ENCODE results near the gene CCDC88A. TPM values are rescaled to one million over a fixed set of nuclear protein-coding genes. Genes with fewer than 3 reads are reported as not detected.
A peak's percentile ranks its signal among the peaks of the same experiment; 100 is the strongest.
"Not testable (repeated sequence)": the region's sequence is repeated elsewhere in the genome, so short reads cannot be mapped to it uniquely, and the experiment has no call there.

CCDC88A gene
- total RNA-seq, 1 donor from 2014 or later, result 59.8 TPM

GRCh38 chr2:55268907-55269644, 150.6 kb downstream of the CCDC88A start, which contains the start of gene MTIF2:
MTIF2 (minus strand) TSS chr2:55269231; CDS start chr2:55263858, 5,373 bp downstream.
- peak; percentile 96 for DNase-seq (ENCODE audit: low spot score)
- intact Hi-C loops (cut with DNase I), result no loop called here
- ATAC-seq, result peak; percentile 100

DNA sequence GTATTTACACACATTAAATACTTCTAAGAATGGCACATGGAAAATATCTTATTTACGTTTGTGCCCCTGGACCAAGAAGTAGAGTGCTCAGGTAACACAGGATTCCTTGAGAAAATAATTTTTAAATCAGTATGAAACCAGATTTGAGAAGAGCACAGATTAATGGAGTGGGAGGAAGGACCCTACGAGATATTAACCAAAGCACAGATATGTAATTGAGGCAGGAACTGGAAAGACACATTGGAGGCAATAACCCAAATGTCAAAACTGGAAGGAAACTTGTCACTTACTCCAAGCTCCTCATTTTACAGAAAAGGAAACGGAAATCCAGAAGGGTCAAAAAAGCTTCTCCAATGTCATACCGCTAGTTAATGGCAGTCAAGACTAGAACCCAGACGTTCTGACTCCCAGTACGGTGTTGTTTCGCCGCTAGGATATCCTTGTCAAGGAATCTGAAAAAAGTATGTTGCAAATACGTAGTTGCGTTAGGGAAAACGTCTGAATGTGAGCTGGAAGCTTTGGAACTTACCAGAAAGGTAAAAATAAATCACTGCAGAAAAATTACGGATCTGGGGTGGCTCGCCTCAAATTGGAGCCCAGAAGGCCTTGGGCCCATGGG, 151.3 kb downstream of the CCDC88A start:
- peak; percentile 5 for ATAC-seq
- intact Hi-C loops (cut with DNase I), result no loop called here

DNA sequence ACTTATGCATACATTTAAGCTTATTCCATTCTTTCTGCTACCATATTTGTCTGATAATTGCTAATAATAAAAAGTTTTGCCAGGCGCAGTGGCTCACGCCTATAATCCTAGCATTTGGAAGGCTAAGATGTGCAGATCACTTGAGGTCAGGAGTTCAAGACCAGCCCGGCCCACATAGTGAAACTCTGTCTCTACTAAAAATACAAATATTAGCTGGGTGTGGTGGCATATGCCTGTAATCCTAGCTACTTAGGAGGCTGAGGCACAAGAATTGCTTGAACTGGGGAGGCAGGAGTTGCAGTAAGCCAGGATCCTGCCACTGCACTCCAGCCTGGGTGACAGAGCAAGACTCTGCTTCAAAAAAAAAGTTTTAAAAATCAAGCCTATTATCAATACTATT, 160.1 kb downstream of the CCDC88A start:
- ATAC-seq; intact Hi-C loops (cut with DNase I): not testable (repeated sequence)

More for the DNA sequence above, 151.3 kb downstream of the CCDC88A start:
- DNase-seq (ENCODE audit: low spot score), result no peak

DNA sequence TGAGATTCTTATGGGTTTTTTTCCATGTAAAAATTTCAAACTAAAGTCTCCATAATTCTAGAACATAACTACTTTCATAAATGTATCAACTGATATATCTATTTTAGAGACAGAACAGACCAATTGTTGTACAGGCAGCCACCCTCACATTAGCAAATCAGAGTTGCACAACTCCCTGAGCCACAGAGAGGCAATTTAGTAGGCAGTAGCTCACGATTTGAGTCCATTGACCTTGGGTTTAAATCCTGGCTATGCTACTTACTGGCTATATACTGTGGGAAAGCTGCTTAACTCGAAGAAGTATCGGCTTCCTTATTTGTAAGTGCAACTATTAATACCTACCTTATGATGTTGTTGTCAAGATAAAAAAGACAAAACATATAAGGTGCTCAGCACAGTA, 166.8 kb downstream of the CCDC88A start:
- ATAC-seq, result no peak
- intact Hi-C loops (cut with DNase I), result no loop called here
- DNase-seq (ENCODE audit: low spot score), result no peak

More for the DNA sequence above, 160.1 kb downstream of the CCDC88A start:
- DNase-seq (ENCODE audit: low spot score), result not testable (repeated sequence)

DNA sequence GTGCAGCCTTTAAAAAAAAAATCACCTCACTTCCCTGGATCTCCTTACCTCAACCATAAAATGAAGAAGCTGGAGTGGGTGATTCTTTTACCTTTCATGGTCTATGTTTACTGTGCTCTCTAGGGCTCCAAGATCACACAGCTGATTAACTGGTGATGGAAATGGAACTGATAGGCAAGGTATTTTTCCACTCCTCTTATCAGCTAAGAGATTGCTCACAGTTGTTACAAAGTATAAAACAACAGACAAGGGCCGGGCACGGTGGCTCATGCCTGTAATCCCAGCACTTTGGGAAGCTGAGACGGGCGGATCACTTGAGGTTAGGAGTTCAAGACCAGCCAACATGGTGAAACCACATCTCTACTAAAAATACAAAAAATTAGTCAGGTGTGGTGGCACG, 172.6 kb downstream of the CCDC88A start:
- intact Hi-C loops (cut with DNase I), result no loop called here
- ATAC-seq (no peak), DNase-seq (ENCODE audit: low spot score) (no peak)

- DNase-seq (ENCODE audit: low spot score), result no peak
- intact Hi-C loops (cut with DNase I), result no loop called here
- ATAC-seq, result no peak
These were observed 174.2 kb downstream of the CCDC88A start for GRCh38 chr2:55245411-55245810.

GRCh38 chr2:55242617-55243016, 177.0 kb downstream of the CCDC88A start:
- intact Hi-C loops (cut with DNase I), result no loop called here
- DNase-seq (ENCODE audit: low spot score) (no peak), ATAC-seq (no peak)

- ATAC-seq, result not testable (repeated sequence)
These were observed 178.1 kb downstream of the CCDC88A start for GRCh38 chr2:55241582-55241981.

GRCh38 chr2:55239656-55240222, 179.9 kb downstream of the CCDC88A start:
- intact Hi-C loops (cut with DNase I), result no loop called here
- no peak for DNase-seq (ENCODE audit: low spot score)
- no peak for ATAC-seq

More at GRCh38 chr2:55241582-55241981, 178.1 kb downstream of the CCDC88A start:
- intact Hi-C loops (cut with DNase I); DNase-seq (ENCODE audit: low spot score): not testable (repeated sequence)

Other genes with a start within 250 kb of the CCDC88A start
- gene CLHC1, start 187.6 kb downstream of the CCDC88A start, total RNA-seq, result 11.9 TPM
- gene RPS27A, start 187.2 kb downstream of the CCDC88A start, total RNA-seq, result 762 TPM
- gene MTIF2, start 150.6 kb downstream of the CCDC88A start, total RNA-seq, result 18.2 TPM
- gene CFAP36, start 99.9 kb upstream of the CCDC88A start, total RNA-seq, result 50.3 TPM
- gene PPP4R3B, start 197.8 kb upstream of the CCDC88A start, total RNA-seq, result 64.6 TPM

Data from sciatic nerve (tissue), 2 donors.